ENCODE measurements around the gene FBXO11.

FBXO11 gene

GRCh38 chr2:47741101-47741500 lies 165.2 kb downstream of the FBXO11 start:
- no peak for DNase-seq (ENCODE audit: extremely low read depth in 1 of 2, low read depth in 1 of 2)

Data from activated CD8-positive, alpha-beta memory T cell treated with anti-CD3 and anti-CD28 coated beads for 1 hour (primary cell).